ENCODE measurements around the gene EPHA3.

The EPHA3 gene

GRCh38 chr3:89392991-89393390 is 285.6 kb downstream of the EPHA3 start:
- Mint-ChIP-seq H3K36me3 (ENCODE audit: low read depth) (no peaks in the 10 kb centered on the region), H3K4me3 (no peak overlapping the region), H3K27me3 (ENCODE audit: low read depth, poor library complexity) (no peaks in the 10 kb centered on the region), H3K27ac (no peak overlapping the region), H3K4me1 (peaks cover 33% of the 10 kb centered on the region), H3K9me3 (no peaks in the 10 kb centered on the region)
- no peak for DNase-seq
- no peak for TF ChIP-seq CTCF (IDR thresholded peaks at IDR 0.05)

GRCh38 chr3:89395456-89395855 is 288.0 kb downstream of the EPHA3 start:
- Mint-ChIP-seq H3K9me3 (no peaks in the 10 kb centered on the region), H3K4me3 (no peak overlapping the region)

GRCh38 chr3:89395996-89396395 is 288.6 kb downstream of the EPHA3 start:
- Mint-ChIP-seq H3K4me3 (no peak overlapping the region), H3K27ac (peak overlapping the region; percentile 66), H3K36me3 (ENCODE audit: low read depth) (no peaks in the 10 kb centered on the region), H3K27me3 (ENCODE audit: low read depth, poor library complexity) (no peaks in the 10 kb centered on the region), H3K4me1 (peaks cover 33% of the 10 kb centered on the region), H3K9me3 (no peaks in the 10 kb centered on the region)
- DNase-seq, result no peak
- no peak for TF ChIP-seq CTCF (IDR thresholded peaks at IDR 0.05)

More at GRCh38 chr3:89395456-89395855, 288.0 kb downstream of the EPHA3 start:
- peak overlapping the region; percentile 66 for H3K27ac Mint-ChIP-seq
- H3K36me3 Mint-ChIP-seq (ENCODE audit: low read depth), result no peaks in the 10 kb centered on the region
- H3K27me3 Mint-ChIP-seq (ENCODE audit: low read depth, poor library complexity), result no peaks in the 10 kb centered on the region
- peaks cover 33% of the 10 kb centered on the region for H3K4me1 Mint-ChIP-seq
- DNase-seq, result no peak
- TF ChIP-seq CTCF (IDR thresholded peaks at IDR 0.05), result no peak

GRCh38 chr3:89402051-89402450 is 294.6 kb downstream of the EPHA3 start:
- no peaks in the 10 kb centered on the region for H3K36me3 Mint-ChIP-seq (ENCODE audit: low read depth)
- H3K27me3 Mint-ChIP-seq (ENCODE audit: low read depth, poor library complexity), result no peaks in the 10 kb centered on the region
- no peak for DNase-seq
- H3K4me3 Mint-ChIP-seq, result no peak overlapping the region
- H3K4me1 Mint-ChIP-seq, result peaks cover 25% of the 10 kb centered on the region
- no peak overlapping the region for H3K27ac Mint-ChIP-seq
- no peak for TF ChIP-seq CTCF (IDR thresholded peaks at IDR 0.05)
- H3K9me3 Mint-ChIP-seq, result no peaks in the 10 kb centered on the region

GRCh38 chr3:89405176-89405575 is 297.8 kb downstream of the EPHA3 start:
- Mint-ChIP-seq H3K4me3 (no peak overlapping the region), H3K4me1 (peaks cover 56% of the 10 kb centered on the region), H3K36me3 (ENCODE audit: low read depth) (no peaks in the 10 kb centered on the region), H3K27ac (no peak overlapping the region), H3K27me3 (ENCODE audit: low read depth, poor library complexity) (no peaks in the 10 kb centered on the region), H3K9me3 (no peaks in the 10 kb centered on the region)
- TF ChIP-seq CTCF (IDR thresholded peaks at IDR 0.05), result no peak
- no peak for DNase-seq

- no peak for DNase-seq
- H3K27ac Mint-ChIP-seq, result no peak overlapping the region
- H3K36me3 Mint-ChIP-seq (ENCODE audit: low read depth), result no peaks in the 10 kb centered on the region
- no peak overlapping the region for H3K4me3 Mint-ChIP-seq
- TF ChIP-seq CTCF (IDR thresholded peaks at IDR 0.05), result no peak
- H3K4me1 Mint-ChIP-seq, result peaks cover 60% of the 10 kb centered on the region
- H3K27me3 Mint-ChIP-seq (ENCODE audit: low read depth, poor library complexity), result no peaks in the 10 kb centered on the region
- no peaks in the 10 kb centered on the region for H3K9me3 Mint-ChIP-seq
These were observed 298.2 kb downstream of the EPHA3 start for GRCh38 chr3:89405593-89405992.
